ENCODE data around the gene HFE.
A peak's percentile ranks its signal among the peaks of the same experiment; 100 is the strongest.

HFE gene

DNA sequence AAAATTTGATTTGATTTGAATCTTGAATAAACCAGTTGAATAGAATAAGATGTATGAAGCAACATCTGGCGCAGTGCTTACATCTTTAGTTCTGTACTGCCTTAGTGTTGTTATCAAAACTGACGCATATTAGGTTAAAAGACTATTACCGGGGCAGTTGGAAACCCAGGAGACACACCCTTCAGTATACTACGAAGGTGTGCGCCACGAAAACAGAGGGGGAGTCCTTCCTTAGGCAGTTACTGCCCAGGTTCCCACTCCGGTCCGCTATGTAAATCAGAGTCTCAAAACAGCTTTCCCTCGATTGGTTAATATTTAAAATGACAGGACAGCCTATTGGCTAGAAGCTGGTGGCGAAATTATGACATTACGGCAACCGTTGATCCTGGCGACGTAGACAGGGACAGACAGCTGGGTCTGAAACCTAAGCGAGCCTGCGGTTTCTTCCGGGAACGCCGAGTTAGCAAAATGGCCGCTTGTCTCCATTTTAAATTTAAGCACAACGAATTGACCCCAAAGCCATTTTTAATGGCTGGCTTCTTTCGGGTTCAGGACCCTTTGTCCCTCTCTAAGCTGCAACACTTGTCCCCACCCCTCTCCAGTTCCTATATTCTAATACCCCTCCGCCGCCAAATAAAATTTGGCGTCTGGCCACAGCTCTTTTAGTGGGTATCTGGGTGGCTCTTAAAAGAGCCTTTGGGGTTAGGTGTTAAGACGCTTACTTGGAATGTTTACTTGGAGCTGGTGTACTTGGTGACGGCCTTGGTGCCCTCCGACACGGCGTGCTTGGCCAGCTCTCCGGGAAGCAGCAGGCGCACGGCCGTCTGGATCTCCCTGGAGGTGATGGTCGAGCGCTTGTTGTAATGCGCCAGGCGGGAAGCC is 35.8 kb downstream of the HFE start (continued):
- no peak for TF ChIP-seq ZNF701 (tag by site-specific recombination; IDR thresholded peaks at IDR 0.05)
- TF ChIP-seq BCL11B (tag by site-specific recombination; IDR thresholded peaks at IDR 0.05; ENCODE audit: low read depth): no peak
- peak; percentile 80 for TF ChIP-seq SP2 (tag by site-specific recombination; IDR thresholded peaks at IDR 0.05)
- TF ChIP-seq BCL6B (tag by site-specific recombination; IDR thresholded peaks at IDR 0.05): no peak; the same call in 1 of the 2 replicates
- no peak for TF ChIP-seq PRDM1 (tag by site-specific recombination; IDR thresholded peaks at IDR 0.05)
- TF ChIP-seq, protein P1, sequence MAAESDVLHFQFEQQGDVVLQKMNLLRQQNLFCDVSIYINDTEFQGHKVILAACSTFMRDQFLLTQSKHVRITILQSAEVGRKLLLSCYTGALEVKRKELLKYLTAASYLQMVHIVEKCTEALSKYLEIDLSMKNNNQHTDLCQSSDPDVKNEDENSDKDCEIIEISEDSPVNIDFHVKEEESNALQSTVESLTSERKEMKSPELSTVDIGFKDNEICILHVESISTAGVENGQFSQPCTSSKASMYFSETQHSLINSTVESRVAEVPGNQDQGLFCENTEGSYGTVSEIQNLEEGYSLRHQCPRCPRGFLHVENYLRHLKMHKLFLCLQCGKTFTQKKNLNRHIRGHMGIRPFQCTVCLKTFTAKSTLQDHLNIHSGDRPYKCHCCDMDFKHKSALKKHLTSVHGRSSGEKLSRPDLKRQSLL (tag by site-specific recombination; IDR thresholded peaks at IDR 0.05): no peak
- TF ChIP-seq ZNF341 (tag by site-specific recombination; IDR thresholded peaks at IDR 0.05; ENCODE audit: low read depth): peak; percentile 60
- TF ChIP-seq, protein P2, sequence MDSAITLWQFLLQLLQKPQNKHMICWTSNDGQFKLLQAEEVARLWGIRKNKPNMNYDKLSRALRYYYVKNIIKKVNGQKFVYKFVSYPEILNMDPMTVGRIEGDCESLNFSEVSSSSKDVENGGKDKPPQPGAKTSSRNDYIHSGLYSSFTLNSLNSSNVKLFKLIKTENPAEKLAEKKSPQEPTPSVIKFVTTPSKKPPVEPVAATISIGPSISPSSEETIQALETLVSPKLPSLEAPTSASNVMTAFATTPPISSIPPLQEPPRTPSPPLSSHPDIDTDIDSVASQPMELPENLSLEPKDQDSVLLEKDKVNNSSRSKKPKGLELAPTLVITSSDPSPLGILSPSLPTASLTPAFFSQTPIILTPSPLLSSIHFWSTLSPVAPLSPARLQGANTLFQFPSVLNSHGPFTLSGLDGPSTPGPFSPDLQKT (IDR thresholded peaks at IDR 0.05; ENCODE audit: borderline replicate concordance, low read depth, low read length): no peak; the same call in 1 of the 2 replicates
- no peak for TF ChIP-seq ZNF223 (tag by site-specific recombination; IDR thresholded peaks at IDR 0.05)
- TF ChIP-seq ZNF521 (tag by site-specific recombination; IDR thresholded peaks at IDR 0.05): no peak
- TF ChIP-seq ZNF366 (tag by site-specific recombination; conservative IDR thresholded peaks at IDR 0.05): no peak; the same call in 1 of the 2 replicates
- no peak for TF ChIP-seq ZFP3 (tag by site-specific recombination; IDR thresholded peaks at IDR 0.05; ENCODE audit: low read depth)
- no peak for TF ChIP-seq ZNF140 (tag by site-specific recombination; IDR thresholded peaks at IDR 0.05)
- no peak; the same call in 1 of the 2 replicates for TF ChIP-seq HOXD13 (CRISPR knock-in tag; IDR thresholded peaks at IDR 0.05; ENCODE audit: borderline replicate concordance)
- TF ChIP-seq SALL2 (tag by site-specific recombination; IDR thresholded peaks at IDR 0.05; ENCODE audit: borderline replicate concordance): no peak
- 0 out of 2 replicates have a peak, but pooled peaks have one; percentile 24 for TF ChIP-seq EGR2 (tag by site-specific recombination; IDR thresholded peaks at IDR 0.05; ENCODE audit: low read depth)
- TF ChIP-seq ZSCAN30 (tag by site-specific recombination; IDR thresholded peaks at IDR 0.05): no peak
- TF ChIP-seq ZFHX2 (tag by site-specific recombination; conservative IDR thresholded peaks at IDR 0.05): no peak
- TF ChIP-seq GLIS2 (tag by site-specific recombination; IDR thresholded peaks at IDR 0.05): no peak
- TF ChIP-seq ZNF423 (tag by site-specific recombination; IDR thresholded peaks at IDR 0.05): no peak
- TF ChIP-seq ZBTB44 (tag by site-specific recombination; IDR thresholded peaks at IDR 0.05): no peak; the same call in 1 of the 2 replicates
- TF ChIP-seq YY1 (tag by site-specific recombination; IDR thresholded peaks at IDR 0.05): peak; percentile 89
- TF ChIP-seq, protein P3, sequence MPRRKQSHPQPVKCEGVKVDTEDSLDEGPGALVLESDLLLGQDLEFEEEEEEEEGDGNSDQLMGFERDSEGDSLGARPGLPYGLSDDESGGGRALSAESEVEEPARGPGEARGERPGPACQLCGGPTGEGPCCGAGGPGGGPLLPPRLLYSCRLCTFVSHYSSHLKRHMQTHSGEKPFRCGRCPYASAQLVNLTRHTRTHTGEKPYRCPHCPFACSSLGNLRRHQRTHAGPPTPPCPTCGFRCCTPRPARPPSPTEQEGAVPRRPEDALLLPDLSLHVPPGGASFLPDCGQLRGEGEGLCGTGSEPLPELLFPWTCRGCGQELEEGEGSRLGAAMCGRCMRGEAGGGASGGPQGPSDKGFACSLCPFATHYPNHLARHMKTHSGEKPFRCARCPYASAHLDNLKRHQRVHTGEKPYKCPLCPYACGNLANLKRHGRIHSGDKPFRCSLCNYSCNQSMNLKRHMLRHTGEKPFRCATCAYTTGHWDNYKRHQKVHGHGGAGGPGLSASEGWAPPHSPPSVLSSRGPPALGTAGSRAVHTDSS (tag by site-specific recombination; IDR thresholded peaks at IDR 0.05): peak; percentile 20; the same call in 1 of the 2 replicates
- TF ChIP-seq ZNF18 (tag by site-specific recombination; IDR thresholded peaks at IDR 0.05): peak; percentile 82
- TF ChIP-seq SP3 (tag by site-specific recombination; IDR thresholded peaks at IDR 0.05): peak; percentile 81
- peak; percentile 29; the same call in 1 of the 2 replicates for TF ChIP-seq ZNF623 (tag by site-specific recombination; IDR thresholded peaks at IDR 0.05)
- TF ChIP-seq ZNF843 (tag by site-specific recombination; IDR thresholded peaks at IDR 0.05): no peak
- TF ChIP-seq ZNF174 (tag by site-specific recombination; IDR thresholded peaks at IDR 0.05): no peak
- TF ChIP-seq ZNF138 (tag by site-specific recombination; IDR thresholded peaks at IDR 0.05; ENCODE audit: borderline replicate concordance): no peak
- TF ChIP-seq ZNF184 (tag by site-specific recombination; IDR thresholded peaks at IDR 0.05): no peak; the same call in 1 of the 2 replicates
- TF ChIP-seq KLF9 (tag by site-specific recombination; IDR thresholded peaks at IDR 0.05; ENCODE audit: low read depth): peak; percentile 94
